CD4-positive, alpha-beta T cell treated with Interleukin-15 for 1 hour (primary cell): ENCODE results near the gene SMC5.
"Not testable (repeated sequence)": the region's sequence is repeated elsewhere in the genome, so short reads cannot be mapped to it uniquely, and the experiment has no call there.

Experiments used
- DNase-seq: peaks from one replicate; pipeline ENCODE4 v3.0.0-alpha.2; 2020

Gene SMC5

DNA sequence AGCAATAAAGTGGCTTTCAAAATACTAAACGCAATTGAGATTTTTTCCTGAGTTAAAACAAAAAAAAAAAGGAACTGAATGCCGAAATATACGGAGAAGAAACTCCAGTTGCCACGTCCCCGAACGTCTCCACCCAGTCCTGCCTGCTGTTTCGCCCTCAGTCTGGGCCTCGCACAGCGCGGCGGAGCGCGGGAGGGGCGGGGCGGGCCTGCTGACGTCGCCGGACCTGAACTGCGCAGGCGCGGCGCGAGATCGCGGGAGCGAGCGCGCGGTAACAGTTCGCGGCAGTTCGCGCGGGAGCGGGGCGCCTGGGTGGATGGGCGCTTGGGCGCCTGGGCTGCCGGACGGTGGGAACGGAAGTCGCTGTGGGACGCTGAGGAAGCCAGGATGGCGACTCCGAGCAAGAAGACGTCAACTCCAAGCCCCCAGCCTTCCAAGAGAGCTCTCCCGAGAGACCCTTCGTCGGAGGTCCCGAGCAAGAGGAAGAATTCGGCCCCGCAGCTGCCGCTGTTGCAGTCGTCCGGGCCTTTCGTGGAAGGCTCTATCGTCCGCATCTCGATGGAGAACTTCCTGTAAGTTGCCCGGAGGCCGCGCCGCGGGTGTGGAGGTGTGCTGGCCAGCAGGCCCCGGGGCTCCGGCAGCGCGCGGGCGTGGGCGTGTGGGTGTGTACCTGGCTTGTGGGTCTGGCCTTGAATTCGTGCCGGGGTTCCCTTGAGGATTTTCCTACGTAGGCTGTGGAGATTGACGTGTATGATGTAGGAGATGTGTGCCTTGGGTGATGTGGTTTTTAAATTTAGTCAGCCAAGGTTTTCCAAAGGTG, at the start of gene SMC5:
TSS of gene SMC5 (plus strand) at position 287 of the 820 bp plus-strand sequence. CDS start at position 388, 101 bp downstream.
- DNase-seq: peak; percentile 91

DNA sequence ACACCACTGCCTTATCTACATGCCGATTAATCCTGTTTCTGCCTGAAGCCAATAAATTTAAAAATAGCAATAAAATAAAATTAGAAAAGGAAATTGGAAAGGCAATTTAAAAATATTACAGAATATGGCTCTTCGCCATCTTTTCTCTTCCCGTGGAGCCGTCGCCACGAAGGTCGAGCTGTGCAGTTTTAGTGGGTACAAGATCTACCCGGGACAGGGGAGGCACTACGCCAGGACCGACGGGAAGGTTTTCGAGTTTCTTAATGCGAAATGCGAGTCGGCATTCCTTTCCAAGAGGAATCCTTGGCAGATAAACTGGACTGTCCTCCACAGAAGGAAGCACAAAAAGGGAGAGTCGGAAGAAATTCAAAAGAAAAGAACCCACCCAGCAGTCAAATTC, 41.7 kb upstream of the SMC5 start:
- no peak for DNase-seq

DNA sequence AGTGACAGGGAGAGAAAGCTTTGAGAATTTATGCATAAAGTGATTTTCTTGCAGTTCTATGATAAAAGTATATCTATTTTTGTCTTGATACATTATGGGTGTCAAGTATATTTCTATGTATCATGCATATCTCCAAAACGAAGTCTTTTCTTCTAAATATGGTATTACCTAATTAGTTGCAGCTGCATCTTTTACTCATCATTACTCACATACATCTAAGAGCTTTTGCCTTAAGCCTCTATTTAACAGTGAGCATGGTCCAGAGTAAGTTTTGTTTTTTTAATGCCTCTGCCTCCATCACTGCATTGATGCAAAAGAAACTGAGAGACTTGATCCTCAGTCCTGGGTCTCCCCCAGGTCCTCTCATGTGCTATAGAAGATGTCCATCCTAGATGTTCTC, 40.0 kb upstream of the SMC5 start:
- no peak for DNase-seq

DNA sequence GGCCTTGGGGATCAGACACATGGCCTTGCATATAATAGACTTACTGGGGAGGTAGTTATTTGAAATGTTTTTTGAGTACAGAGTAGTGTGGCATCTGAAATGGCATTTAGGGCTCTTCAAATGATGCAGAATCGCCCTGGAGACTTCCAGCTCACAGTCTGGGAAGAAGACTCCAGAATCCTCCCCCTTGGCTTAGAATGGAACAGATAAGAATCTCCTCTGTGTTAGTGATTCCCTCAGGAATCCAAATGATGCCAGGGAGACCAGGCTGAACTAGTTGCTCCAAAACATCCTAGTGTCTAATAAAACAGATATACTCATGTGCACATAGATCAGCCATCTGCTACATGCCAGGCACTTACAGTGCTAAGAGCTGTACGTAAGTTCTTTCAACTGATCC, 38.6 kb upstream of the SMC5 start:
- DNase-seq: no peak

DNA sequence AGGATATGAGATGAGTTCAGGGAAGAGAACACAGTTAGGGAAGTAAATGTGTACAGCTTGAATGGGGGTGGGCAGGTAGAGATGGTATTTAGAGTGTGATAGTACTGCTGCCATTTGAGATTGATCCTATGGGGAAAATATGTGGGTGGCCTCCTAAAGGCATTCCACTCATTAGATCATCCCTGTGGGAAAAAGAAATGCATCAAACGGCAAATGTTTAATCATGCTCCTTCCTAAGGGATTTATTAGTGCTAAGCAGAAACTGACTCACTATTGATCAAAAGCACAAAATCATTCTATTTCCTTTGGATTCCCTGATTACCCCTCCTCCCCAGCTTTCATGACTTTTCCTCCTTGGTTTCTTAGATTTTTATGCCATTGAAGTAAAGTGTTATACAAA, 36.4 kb upstream of the SMC5 start:
- DNase-seq: no peak

DNA sequence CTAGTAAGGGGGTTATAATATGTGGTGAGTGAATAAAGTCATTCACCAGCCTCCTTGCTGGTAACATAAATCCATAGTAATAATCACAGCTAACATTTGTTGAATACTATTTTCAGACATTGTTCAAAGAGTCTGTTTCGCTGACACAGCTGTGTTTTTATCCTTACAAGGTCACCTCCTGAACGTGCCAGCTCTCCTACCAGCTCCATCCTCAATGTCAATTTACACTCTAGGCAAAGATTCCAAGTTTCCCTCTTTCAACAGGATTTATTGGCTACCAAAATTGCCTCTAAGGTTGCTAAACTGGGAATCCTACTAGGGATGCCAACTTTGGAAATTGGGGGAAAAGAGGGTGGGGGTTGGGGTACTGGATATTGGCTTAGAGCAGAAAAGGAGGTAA, 30.7 kb upstream of the SMC5 start:
- no peak for DNase-seq

DNA sequence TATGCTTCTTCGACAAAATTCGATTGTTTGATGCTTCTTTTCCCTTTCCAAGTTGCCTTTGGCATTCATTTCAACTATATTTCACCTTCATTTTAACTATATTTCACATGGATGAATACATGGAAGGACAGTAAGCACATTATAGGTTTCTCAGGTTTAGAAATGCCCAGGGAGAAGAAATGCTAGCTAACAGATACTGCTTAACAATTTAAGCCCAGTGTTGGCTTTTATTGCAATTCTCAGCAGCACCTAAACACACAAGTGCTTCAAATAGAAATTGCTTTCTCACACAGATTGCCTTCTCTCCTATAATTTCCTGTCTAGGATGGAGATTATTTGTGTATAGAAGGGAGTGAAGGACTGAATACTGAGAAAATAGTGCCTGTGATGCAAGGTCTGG, 30.2 kb upstream of the SMC5 start:
- no peak for DNase-seq

DNA sequence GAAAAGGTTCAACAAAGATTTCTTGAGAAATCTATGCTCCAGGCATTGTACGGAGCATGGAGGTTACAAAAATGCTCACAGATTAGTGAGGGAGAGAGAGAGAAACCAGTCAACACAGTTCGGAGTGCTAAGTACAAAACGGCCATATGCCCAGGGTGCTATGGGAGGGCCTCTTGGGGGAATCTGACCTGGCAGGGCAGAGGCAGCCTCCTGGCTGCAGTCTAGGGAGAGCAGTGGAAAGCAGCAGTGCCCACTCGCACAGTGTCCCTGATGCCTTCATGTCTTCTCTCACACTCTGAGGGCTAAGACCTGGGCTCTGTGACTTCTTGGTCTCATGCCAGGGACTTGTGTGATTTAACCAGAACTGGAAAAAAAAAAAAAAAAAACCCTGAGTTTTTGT, 29.8 kb upstream of the SMC5 start:
- DNase-seq: no peak

DNA sequence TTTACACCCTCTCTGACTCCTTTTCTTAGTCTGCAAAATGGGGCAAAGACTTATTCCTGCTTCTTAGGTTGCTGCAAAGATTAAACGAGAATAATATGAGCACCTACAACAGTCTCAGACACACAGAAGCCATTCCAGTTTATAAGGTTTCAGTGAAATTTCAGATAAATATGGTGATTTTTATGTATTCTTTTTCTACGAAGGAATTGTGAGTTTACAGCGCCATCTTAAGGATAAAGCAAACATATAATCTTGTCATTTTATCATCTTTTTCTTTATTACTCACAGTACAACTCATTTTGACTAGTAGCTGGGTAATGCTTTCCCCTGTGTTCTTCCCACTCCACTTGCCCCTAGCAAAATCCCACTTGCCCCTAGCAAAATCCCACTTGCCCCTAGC, 29.2 kb upstream of the SMC5 start:
- no peak for DNase-seq

DNA sequence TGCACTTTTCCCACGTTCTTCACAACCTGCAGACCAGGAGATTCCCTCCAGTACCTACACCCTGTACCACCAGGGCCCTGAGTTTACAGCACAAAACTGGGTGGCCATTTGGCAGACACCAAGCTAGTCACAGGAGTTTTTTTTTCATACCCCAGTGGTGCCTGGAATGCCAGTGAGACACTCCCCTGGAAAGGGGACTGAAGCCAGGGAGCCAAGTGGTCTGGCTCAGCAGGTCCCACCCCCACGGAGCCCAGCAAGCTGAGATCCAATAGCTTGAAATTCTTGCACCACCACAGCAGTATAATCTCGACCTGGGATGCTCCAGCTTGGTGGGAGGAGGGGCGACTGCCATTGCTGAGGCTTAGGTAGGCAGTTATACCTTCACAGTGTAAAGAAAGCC, 26.3 kb upstream of the SMC5 start:
- DNase-seq: no peak

DNA sequence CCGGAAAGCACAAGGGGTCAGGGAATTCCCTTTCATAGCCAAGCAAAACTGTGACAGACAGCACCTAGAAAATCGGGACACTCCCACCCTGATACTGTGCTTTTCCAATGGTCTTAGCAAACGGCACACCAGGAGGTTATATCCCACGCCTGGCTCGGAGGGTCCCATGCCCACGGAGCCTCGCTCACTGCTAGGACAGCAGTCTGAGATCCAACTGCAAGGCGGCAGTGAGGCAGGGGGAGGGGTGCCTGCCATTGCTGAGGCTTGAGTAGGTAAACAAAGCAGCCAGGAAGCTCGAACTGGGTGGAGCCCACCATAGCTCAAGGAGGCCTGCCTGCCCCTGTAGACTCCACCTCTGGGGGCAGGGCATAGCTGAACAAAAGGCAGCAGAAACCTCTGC, 24.6 kb upstream of the SMC5 start:
- DNase-seq: not testable (repeated sequence)

DNA sequence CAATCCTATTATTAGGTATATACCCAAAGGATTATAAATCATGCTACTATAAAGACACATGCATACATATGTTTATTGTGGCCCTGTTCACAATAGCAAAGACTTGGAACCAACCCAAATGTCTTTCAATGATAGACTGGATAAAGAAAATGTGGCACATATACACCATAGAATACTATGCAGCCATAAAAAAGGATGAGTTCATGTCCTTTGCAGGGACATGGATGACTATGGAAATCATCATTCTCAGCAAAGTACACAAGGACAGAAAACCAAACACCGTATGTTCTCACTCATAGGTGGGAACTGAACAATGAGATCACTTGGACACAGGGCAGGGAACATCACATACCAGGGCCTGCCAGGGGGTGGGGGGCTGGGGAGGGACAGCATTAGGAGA, 12.8 kb upstream of the SMC5 start:
- DNase-seq: not testable (repeated sequence)

DNA sequence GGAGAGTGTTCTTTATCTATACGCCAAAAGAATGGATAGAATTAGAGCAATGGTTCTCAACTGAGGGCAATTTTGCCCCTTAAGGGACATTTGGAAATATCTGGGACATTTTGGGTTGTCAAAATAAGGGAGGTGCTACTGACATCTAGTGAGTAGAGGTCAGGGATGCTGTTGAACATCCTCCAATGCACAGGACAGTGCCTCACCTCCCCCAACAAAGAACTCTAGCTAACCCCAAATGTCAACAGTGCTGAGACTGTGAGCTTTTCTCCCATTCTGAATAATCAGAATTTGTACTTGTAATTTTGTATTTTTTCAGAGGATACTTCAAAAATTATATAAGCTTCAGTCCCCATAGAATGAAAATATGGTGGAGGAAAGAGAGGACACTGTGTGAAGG, 8.6 kb upstream of the SMC5 start:
- DNase-seq: no peak

DNA sequence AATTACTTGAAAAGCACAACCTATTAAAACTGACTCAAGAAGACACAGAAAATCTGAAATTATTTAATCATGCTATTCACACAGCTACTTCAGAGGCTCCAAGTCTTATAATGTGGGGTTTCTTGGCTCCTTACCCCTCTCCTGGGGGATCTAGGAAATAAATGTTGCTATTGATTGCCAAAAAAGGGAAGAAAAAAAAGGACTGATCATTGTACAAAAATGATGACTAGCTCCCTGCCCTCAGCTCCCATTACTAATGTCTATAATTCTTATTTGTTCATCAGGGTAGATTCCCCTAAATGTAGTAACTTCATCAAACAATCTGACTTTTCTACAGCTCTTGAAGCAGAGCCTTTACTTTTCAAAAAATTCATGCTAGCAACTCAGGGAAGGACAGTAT, 3.3 kb upstream of the SMC5 start:
- DNase-seq: no peak

DNA sequence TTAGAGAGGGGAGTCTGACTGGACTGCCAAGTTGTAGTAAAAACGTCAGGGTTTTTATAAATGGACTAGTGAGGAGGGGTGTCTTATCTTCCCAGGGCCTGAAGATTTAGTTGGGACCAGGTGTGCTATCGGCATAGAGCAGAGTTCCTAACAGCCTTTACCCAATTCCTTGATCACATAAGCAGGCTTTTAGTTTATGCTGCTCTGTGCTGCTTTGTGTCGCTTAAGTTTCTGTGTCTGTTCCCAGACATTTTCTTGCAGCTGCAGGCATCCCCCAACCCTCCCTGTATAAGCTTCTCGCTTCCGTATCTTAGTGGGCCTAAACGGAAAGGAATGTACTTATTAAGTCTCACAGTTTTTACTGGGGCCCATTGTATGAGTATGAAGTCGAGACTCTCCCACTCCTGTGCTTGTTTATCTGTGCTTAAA, 2.6 kb upstream of the SMC5 start:
- no peak for DNase-seq

DNA sequence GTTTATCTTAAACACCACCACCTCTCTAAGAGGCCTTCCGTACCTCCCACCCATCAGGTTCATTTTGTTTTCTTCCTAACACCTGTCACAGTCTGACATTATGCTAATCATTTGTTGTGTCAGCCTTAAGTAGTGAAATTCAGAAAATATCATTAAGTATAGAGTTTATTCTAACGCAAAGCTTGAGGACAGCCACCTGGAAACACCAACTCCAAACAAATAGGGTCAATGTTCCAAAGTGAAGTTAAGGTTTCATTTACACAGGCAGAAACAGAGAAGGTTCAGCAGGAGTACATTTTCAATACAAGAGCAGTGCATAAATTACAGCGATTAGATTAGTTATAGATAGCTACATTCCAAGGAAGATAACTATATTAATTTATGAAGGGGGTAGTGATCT, 1.3 kb upstream of the SMC5 start:
- DNase-seq: no peak

DNA sequence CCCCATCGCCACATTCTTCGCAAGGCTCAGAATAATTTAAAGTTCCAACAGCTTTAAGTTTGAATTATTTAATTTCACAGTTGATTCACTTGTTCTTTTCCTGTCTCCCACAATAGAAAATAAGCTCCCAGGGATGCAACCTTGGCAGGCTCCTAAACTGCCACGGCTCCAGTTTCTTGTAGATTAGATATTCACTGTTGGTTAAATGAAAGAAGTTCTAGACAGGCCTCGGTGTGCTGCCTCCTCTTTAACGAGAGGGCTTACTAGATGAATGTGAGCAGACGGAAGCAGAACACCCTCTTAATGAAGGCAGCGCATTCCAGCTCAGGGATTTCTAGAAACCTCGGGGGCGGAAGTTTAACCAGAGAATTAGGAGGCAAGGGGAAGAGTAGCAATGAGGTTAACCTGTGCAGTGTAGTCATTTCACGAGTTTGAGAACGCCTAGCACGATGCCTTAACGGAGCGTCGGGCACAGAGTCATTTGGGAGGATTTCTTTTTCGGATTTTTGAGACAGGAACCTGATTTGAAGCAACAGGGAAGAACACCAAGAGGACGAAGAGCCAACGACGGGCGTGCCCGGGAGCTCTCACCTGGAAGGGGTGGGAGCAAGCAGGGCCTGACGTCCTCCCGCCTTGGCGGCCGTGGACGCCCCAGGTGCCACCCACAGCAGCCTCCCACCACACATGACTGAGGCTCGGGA, 637 bp upstream of the SMC5 start:
- DNase-seq: no peak

DNA sequence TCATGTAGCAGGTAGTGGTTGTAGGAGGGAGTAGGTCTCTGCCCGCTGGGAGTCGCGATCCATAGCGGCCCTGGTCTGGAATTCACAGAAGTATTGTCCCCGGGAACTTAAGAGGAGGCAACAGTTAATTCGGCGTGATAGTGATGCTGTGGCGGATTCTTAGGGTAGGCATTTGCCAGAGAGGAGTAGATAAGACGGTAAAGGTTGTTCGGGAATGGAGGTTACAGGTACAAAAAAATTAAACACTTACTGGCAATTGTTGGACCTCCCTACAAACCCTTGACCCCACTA, 679 bp downstream of the SMC5 start:
- no peak for DNase-seq

DNA sequence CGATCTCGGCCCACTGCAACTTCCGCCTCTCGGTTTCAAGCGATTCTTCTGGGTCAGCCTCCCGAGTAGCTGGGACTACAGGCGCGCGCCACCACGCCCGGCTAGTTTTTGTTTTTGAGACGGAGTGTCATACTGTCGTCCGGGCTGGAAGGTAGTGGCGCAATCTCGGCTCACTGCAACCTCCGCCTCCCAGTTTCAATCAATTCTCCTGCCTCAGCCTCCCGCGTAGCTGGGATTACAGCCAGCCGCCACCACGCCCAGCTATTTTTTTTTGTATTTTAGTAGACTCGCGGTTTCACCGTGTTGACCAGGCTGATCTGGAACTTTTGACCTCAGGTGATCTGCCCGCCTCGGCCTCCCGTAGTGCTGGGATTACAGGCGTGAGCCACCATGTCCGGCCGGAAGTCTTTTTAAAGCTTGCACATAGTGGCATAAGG, 1.2 kb downstream of the SMC5 start:
- DNase-seq: no peak

DNA sequence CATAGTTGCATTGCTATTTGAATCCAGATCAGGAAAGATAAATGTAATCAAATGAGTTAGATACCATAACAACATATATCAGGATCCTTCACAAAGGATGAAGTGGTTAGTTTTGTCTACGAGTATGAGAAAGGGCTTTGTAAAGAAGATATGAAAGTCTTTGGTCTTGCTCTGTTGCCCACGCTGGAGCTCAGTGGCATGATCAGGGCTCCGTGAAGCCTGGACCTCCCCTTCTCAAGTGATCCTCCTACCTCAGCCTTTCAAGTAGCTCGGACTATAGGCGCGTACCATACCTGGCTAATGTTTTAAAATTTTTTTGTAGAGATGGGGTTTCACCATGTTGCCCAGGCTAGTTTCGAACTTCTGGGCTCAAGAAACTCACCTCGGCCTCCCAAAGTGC, 1.8 kb downstream of the SMC5 start:
- no peak for DNase-seq

DNA sequence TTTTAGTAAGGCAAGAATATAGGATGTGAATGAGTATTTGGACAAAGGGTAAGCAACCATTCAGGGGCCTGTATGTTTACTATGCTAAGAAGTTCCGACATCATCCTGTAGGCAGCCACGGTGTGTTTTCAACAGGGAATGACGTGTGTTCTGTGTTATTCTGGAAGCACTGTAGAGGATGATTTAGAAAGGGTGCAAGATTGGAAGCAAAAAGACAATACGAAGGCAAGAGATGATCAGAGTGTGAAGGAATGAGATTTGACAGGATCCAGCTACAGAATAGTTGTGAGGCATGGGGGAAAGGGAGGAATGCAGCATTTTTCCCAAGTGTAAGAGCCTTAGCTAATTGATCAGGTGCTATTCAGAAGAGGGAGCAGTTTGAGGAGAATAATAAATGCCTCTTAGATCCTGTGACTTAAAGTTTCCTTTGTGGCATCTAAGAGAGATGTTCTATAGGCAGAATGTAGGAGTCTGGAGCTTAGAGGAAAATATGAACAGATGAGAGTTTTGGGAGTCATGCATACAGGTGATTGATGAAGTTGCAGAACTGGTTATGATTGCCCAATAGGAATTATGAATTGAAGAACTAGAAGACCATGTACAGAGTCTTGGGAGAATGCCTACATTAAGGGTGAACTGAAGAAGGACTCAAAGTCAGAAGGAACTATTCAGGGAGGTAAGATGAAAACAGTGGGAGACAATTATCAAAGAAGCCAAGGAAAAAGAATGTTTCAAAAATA, 2.5 kb downstream of the SMC5 start:
- no peak for DNase-seq

DNA sequence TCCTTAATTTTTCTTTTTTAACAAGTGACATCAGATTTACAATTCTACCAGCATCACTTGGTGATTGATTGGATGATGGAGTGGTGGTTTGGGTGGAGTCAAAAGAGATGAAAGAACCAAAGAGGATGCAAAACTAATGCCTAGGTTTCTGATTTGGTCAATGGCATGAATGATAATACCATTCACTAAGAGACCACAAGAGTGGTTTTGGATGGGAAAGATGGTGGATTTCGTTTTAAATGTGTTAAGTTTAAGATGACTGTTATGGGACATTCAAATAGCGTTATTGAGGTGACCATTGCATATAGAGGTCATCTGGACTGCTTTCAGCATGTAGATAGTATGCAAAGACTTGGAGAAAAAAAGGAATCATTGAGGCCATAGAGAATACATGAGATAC, 3.6 kb downstream of the SMC5 start:
- no peak for DNase-seq

DNA sequence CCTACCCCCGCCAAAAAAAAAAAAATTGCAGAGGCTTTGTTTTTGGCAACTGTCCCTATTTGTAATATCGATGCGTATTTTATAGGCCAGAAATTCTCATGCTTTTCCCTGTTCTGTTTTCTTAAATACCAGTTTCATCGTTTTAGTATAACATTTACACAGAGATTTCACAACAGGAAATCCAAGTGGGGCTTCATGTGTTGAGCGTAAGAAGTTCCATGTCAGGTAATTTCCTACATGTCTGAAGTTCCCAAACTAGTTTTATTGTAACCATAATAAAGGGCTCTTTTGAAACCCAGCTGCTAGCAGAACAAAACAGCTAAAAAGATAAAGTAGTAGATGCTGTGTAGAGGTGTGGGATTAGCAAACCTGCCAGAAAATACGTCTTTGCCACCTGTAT, 4.2 kb downstream of the SMC5 start:
- no peak for DNase-seq

DNA sequence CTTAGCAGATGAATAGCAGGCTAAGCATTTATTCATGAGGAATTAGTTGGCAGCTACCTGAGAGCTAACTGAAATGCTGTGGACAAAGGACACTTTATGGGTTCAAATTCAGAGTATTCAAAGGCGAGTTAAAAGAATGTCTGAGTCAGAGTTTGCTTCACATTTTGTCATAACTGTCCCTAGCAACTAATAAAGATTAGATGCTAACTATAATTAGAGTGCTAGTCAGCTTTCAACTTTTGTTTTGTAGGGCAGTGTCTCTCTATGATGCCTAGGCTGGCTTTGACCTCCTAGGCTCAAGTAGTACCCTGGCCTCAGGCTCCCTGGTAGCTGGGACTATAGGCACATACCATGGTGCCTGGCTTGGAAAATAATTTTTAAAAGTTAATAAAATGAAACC, 4.6 kb downstream of the SMC5 start:
- DNase-seq: no peak
